ENCODE data around the gene AGAP3. TPM values are rescaled to one million over a fixed set of nuclear protein-coding genes. Genes with fewer than 3 reads are reported as not detected.

The AGAP3 gene
- total and polyA plus RNA-seq, 2 of the 4 experiments (the other 2 are of a cell fraction): 35.3 to 93.9 TPM

GRCh38 chr7:151047976-151048815 lies 38.1 kb upstream of the AGAP3 start, which contains the start of gene ASIC3:
ASIC3 (plus strand) TSS chr7:151048531; CDS start chr7:151048886, 355 bp downstream.
- no peaks in the 10 kb centered on the region for H3K79me1 ChIP-seq (ENCODE audit: low read depth in 1 of 2, low read length in 2 of 2)
- no peaks in the 10 kb centered on the region for H3K9me3 ChIP-seq (ENCODE audit: control insufficient read depth, insufficient read depth, low read length)
- H3K14ac ChIP-seq (replicated peaks; ENCODE audit: low read depth, low read length): no peak within 1 kb of the TSS
- H3K27ac ChIP-seq (ENCODE audit: insufficient read depth, low read length): no peak within 1 kb of the TSS
- in situ Hi-C loops (cut with MboI; ENCODE audit: low sequenced_read_pairs) (no loop called here), dilution Hi-C loops (cut with HindIII; ENCODE audit: low sequenced_read_pairs, unreplicated experiment) (no loop called here), intact Hi-C loops (cut with micrococcal nuclease) (no loop called here)
- H3K36me3 ChIP-seq (ENCODE audit: control insufficient read depth, insufficient read depth, low read length): peaks cover 5% of the 10 kb centered on the region; the same call in 1 of the 2 replicates
- no peak within 1 kb of the TSS for H2AK9ac ChIP-seq (replicated peaks; ENCODE audit: low read depth, low read length, poor library complexity)
- CTCF ChIA-PET: no interaction called here
- no peak within 1 kb of the TSS for H3K23ac ChIP-seq (ENCODE audit: low read depth, low read length)
- TF ChIP-seq MAZ (IDR thresholded peaks at IDR 0.05; ENCODE audit: borderline replicate concordance, low read depth, low read length) (no peak), ELK1 (IDR thresholded peaks at IDR 0.05; ENCODE audit: borderline replicate concordance, low read depth, low read length) (no peak), CHD1 (IDR thresholded peaks at IDR 0.05; ENCODE audit: low read depth, low read length) (no peak), USF2 (IDR thresholded peaks at IDR 0.05; ENCODE audit: low read depth, low read length) (no peak), MXI1 (IDR thresholded peaks at IDR 0.05; ENCODE audit: borderline replicate concordance, low read depth, low read length) (no peak), RCOR1 (IDR thresholded peaks at IDR 0.05; ENCODE audit: insufficient replicate concordance, low read length) (no peak), CTCF (conservative IDR thresholded peaks at IDR 0.05; ENCODE audit: low read depth, low read length) (no peak), BHLHE40 (IDR thresholded peaks at IDR 0.05; ENCODE audit: low read depth, low read length) (no peak), POLR2A (IDR thresholded peaks at IDR 0.05; ENCODE audit: low read depth, low read length) (no peak), FOS (IDR thresholded peaks at IDR 0.05; ENCODE audit: low read depth, low read length) (no peak), MAFK (IDR thresholded peaks at IDR 0.05; ENCODE audit: low read depth, low read length) (no peak), SMC3 (IDR thresholded peaks at IDR 0.05; ENCODE audit: low read depth, low read length) (no peak)
- H2BK15ac ChIP-seq (ENCODE audit: low read depth, low read length): no peak within 1 kb of the TSS
- no peaks in the 10 kb centered on the region; the same call in 1 of the 2 replicates for H3K27me3 ChIP-seq (ENCODE audit: control insufficient read depth, insufficient read depth, low read length)
- H3K18ac ChIP-seq (ENCODE audit: low read depth, low read length): no peak within 1 kb of the TSS
- no peak within 1 kb of the TSS for H4K8ac ChIP-seq (ENCODE audit: low read depth in 2 of 2, low read length in 2 of 2)
- H3K4me3 ChIP-seq (ENCODE audit: insufficient read depth, low read depth, low read length): no peak within 1 kb of the TSS
- H2AFZ ChIP-seq (replicated peaks; ENCODE audit: low read length, poor library complexity): no peak within 1 kb of the TSS
- no peak within 1 kb of the TSS for H3K9ac ChIP-seq (ENCODE audit: low read depth, low read length)
- no peak within 1 kb of the TSS for H4K91ac ChIP-seq (ENCODE audit: insufficient read depth, low read depth, low read length)
- 82% methylated on average over 14 of the region's 22 CpGs; no CpG with 5 or more reads in 1 of the 2 experiments for WGBS, 2 experiments (ENCODE audit: extremely low coverage in 2 of 2, insufficient read length in 1 of 2)
- no TSS peak for BruUV-seq (replicated peaks)
- no peak within 1 kb of the TSS for H2BK5ac ChIP-seq (ENCODE audit: low read depth, low read length, poor library complexity, severe bottlenecking)
- no peak within 1 kb of the TSS for H2BK20ac ChIP-seq (ENCODE audit: low read depth, low read length)
- H4K20me1 ChIP-seq (ENCODE audit: insufficient read depth, low read length): peaks cover 18% of the 10 kb centered on the region
- H2BK120ac ChIP-seq (ENCODE audit: low read depth, low read length): no peak within 1 kb of the TSS
- H3K4me1 ChIP-seq (ENCODE audit: control insufficient read depth, insufficient read depth, low read length): peaks cover 11% of the 10 kb centered on the region; the same call in 1 of the 2 replicates
- ATAC-seq (ENCODE audit: low read depth): no peak
- H3K4ac ChIP-seq (ENCODE audit: low read depth, low read length): no peak within 1 kb of the TSS
- no peak within 1 kb of the TSS for H2AK5ac ChIP-seq (ENCODE audit: low read depth, low read length)
- H3K4me2 ChIP-seq (ENCODE audit: low read depth, low read length): peak within 1 kb of the TSS; percentile 13; the same call in 1 of the 2 replicates
- POLR2A ChIA-PET (ENCODE audit: unreplicated experiment): no interaction called here
- peaks cover 6% of the 10 kb centered on the region; the same call in 1 of the 2 replicates for H3K9me1 ChIP-seq (ENCODE audit: insufficient read depth, low read length)
- H3K56ac ChIP-seq (ENCODE audit: extremely low read depth, insufficient read depth, low read length): no peak within 1 kb of the TSS
- H4K5ac ChIP-seq (ENCODE audit: low read depth, low read length): no peak within 1 kb of the TSS
- no peak for DNase-seq
